SK-N-SH (cell line): ENCODE measurements around the gene PLXNB1. TPM values are rescaled to one million over a fixed set of nuclear protein-coding genes. Genes with fewer than 3 reads are reported as not detected.

Source experiments
- CTCF ChIA-PET: fragments of 300-600, 350-600 bp; formaldehyde crosslinking; extraction: SDS; loops from one replicate; lab custom pipeline; 2021; lab: Yijun Ruan, JAX
- POLR2A ChIA-PET: fragments of 350-600 bp; sonication (Branson Sonifier 250); formaldehyde crosslinking; extraction: SDS; loops from one replicate; lab custom pipeline; 2020; ENCODE audit warnings: antibody characterized with exemption, inconsistent platforms; lab: Yijun Ruan, JAX
- DNase-seq: peaks from one replicate; pipeline ENCODE4 v3.0.0; 2012
- H2AFZ ChIP-seq: fragments of 200-600 bp; sonication (generic); 2 replicates; pipeline ENCODE4 v1.8.1; 2016; ENCODE audit warnings: antibody characterized with exemption, mild to moderate bottlenecking, low read depth
- H3F3A ChIP-seq: fragments of 200-600 bp; sonication (generic); replicated peaks from 2 replicates; pipeline ENCODE3; 2016; ENCODE audit warnings: antibody characterized with exemption, mild to moderate bottlenecking; ENCODE audit not compliant: insufficient read depth
- H3K27ac ChIP-seq, 2 experiments: fragments of 200-500 bp in 1 of 2; fragments of 200-600 bp in 1 of 2; sonication (Bioruptor generic) in 1 of 2; sonication (generic), shearing (Covaris generic) in 1 of 2; 2 replicates each; pipeline versions ENCODE4 v1.5.1 to v1.6.1; 2014 to 2016; ENCODE audit warnings: low read depth in 2 of 2, inconsistent platforms in 1 of 2, low read length in 1 of 2, mild to moderate bottlenecking in 1 of 2, mixed read lengths in 1 of 2
- H3K27me3 ChIP-seq: fragments of 200-600 bp; sonication (generic), shearing (Covaris generic); 2 replicates; pipeline ENCODE4 v1.6.1; 2016; ENCODE audit warnings: mixed run types; ENCODE audit not compliant: insufficient read depth
- H3K36me3 ChIP-seq, 2 experiments: fragments of 200-500 bp in 1 of 2; fragments of 200-600 bp in 1 of 2; sonication (Bioruptor generic) in 1 of 2; sonication (generic) in 1 of 2; replicated peaks in 1 of 2; 2 replicates each; pipeline versions ENCODE3 to v1.5.1; 2014 to 2016; ENCODE audit warnings: low read length in 1 of 2, mild to moderate bottlenecking in 1 of 2; ENCODE audit not compliant: insufficient read depth in 2 of 2, control insufficient read depth in 1 of 2
- H3K4me1 ChIP-seq, 2 experiments: fragments of 200-500 bp in 1 of 2; fragments of 200-600 bp in 1 of 2; sonication (Bioruptor generic) in 1 of 2; sonication (generic), shearing (Covaris generic) in 1 of 2; 2 replicates each; pipeline versions ENCODE4 v1.5.1 to v1.6.1; 2014 to 2016; ENCODE audit warnings: low read depth in 1 of 2, low read length in 1 of 2, mixed run types in 1 of 2; ENCODE audit not compliant: insufficient read depth in 2 of 2, control insufficient read depth in 1 of 2
- H3K4me2 ChIP-seq: fragments of 200-600 bp; sonication (generic), shearing (Covaris generic); 2 replicates; pipeline ENCODE4 v1.6.1; 2017; ENCODE audit warnings: mixed run types
- H3K4me3 ChIP-seq, 2 experiments: fragments of 200-500 bp in 1 of 2; fragments of 200-600 bp in 1 of 2; sonication (Bioruptor generic) in 1 of 2; sonication (generic), shearing (Covaris generic) in 1 of 2; 2 replicates each; pipeline versions ENCODE4 v1.5.1 to v1.8.1; 2014 to 2016; ENCODE audit warnings: low read depth in 2 of 2, inconsistent platforms in 1 of 2, low read length in 1 of 2, mild to moderate bottlenecking in 1 of 2, mixed read lengths in 1 of 2, moderate library complexity in 1 of 2
- H3K79me2 ChIP-seq: fragments of 200-600 bp; sonication (generic); 2 replicates; pipeline ENCODE4 v1.8.1; 2017; ENCODE audit warnings: mild to moderate bottlenecking; ENCODE audit not compliant: insufficient read depth
- H3K9ac ChIP-seq: fragments of 200-600 bp; sonication (generic); 2 replicates; pipeline ENCODE4 v1.6.1; 2017; ENCODE audit warnings: mixed run types
- H3K9me2 ChIP-seq: fragments of 200-600 bp; sonication (generic); 2 replicates; pipeline ENCODE4 v1.6.1; 2017; ENCODE audit warnings: mixed run types
- H3K9me3 ChIP-seq: fragments of 200-600 bp; sonication (generic); 2 replicates; pipeline ENCODE4 v1.6.1; 2017; ENCODE audit warnings: mixed run types, mild to moderate bottlenecking, moderate library complexity
- H4K20me1 ChIP-seq: fragments of 200-600 bp; sonication (generic); 2 replicates; pipeline ENCODE4 v1.6.1; 2017; ENCODE audit warnings: mild to moderate bottlenecking, mixed run types; ENCODE audit not compliant: insufficient read depth
- CHD2 ChIP-seq: fragments of 150-350 bp; IDR thresholded peaks from 2 replicates; pipeline ENCODE4 v1.6.1; 2018; ENCODE audit warnings: low read length; ENCODE audit not compliant: partially characterized antibody
- EP300 ChIP-seq, 2 experiments: IDR thresholded peaks; 2 replicates each; pipeline versions ENCODE4 v1.4.0 to v1.6.1; 2012; ENCODE audit warnings: borderline replicate concordance in 1 of 2, low read depth in 1 of 2, low read length in 1 of 2
- EZH2phosphoT487 ChIP-seq: fragments of 200-600 bp; sonication (generic); IDR thresholded peaks from 2 replicates; pipeline ENCODE4 v1.6.1; 2017; ENCODE audit warnings: low read depth, mixed run types, mild to moderate bottlenecking, antibody characterized with exemption, moderate library complexity, borderline replicate concordance
- FOXJ3 ChIP-seq: sonication (generic); formaldehyde crosslinking; IDR thresholded peaks from 2 replicates; pipeline ENCODE4 v1.5.1; 2020; ENCODE audit warnings: mild to moderate bottlenecking, missing genetic modification reagents
- FOXM1 ChIP-seq: IDR thresholded peaks from 2 replicates; pipeline ENCODE4 v1.4.0; 2012; ENCODE audit warnings: low read depth, mild to moderate bottlenecking
- GABPA ChIP-seq: IDR thresholded peaks from 2 replicates; pipeline ENCODE4 v1.4.0; 2012; ENCODE audit warnings: low read depth, mild to moderate bottlenecking
- MEF2A ChIP-seq: IDR thresholded peaks from 2 replicates; pipeline ENCODE4 v1.4.0; 2012; ENCODE audit warnings: low read depth, borderline replicate concordance
- NFIC ChIP-seq: IDR thresholded peaks from 2 replicates; pipeline ENCODE4 v1.4.0; 2012; ENCODE audit warnings: borderline replicate concordance
- SIN3A ChIP-seq: IDR thresholded peaks from 2 replicates; pipeline ENCODE4 v1.6.1; 2012; ENCODE audit warnings: low read depth, mild to moderate bottlenecking, low read length, moderate library complexity, borderline replicate concordance
- SMC3 ChIP-seq: IDR thresholded peaks from 2 replicates; pipeline ENCODE4 v1.6.1; 2012; ENCODE audit warnings: low read depth, low read length, improper control_type of control experiment
- TCF12 ChIP-seq: IDR thresholded peaks from 2 replicates; pipeline ENCODE4 v1.4.0; 2012
- YY1 ChIP-seq: IDR thresholded peaks from 2 replicates; pipeline ENCODE4 v1.4.0; 2012; ENCODE audit warnings: low read depth, mild to moderate bottlenecking
- WGBS: methylation state at CpG from one replicate; pipeline ENCODE4 v1.1.6; 2017; ENCODE audit warnings: low lambda C conversion rate; 5-methylcytosine and 5-hydroxymethylcytosine counted together
- polyA plus RNA-seq, 3 experiments: library from polyadenylated mRNA; depleted of rRNA; stranded (reverse); fragments of >200 nt; gene quantifications; 2 replicates each; pipeline ENCODE4 v1.2.3, GENCODE V29; 2012
- TF ChIP-seq, protein P1 (sequence below): fragments of 200-600 bp; sonication (generic); IDR thresholded peaks from 2 replicates; pipeline ENCODE4 v1.6.1; 2017; ENCODE audit warnings: antibody characterized with exemption, mild to moderate bottlenecking, moderate library complexity
- TF ChIP-seq, protein P2 (sequence below): IDR thresholded peaks from 2 replicates; pipeline ENCODE4 v1.4.0; 2012; ENCODE audit warnings: low read depth
- TF ChIP-seq, protein P3 (sequence below): fragments of 150-350 bp; IDR thresholded peaks from 2 replicates; pipeline ENCODE4 v1.6.1; 2016; ENCODE audit warnings: mild to moderate bottlenecking, low read depth, low read length
- TF ChIP-seq, protein P4 (sequence below): fragments of 150-350 bp; IDR thresholded peaks from 2 replicates; pipeline ENCODE4 v1.6.1; 2017; ENCODE audit warnings: antibody characterized with exemption, low read length, low read depth, borderline replicate concordance
- TF ChIP-seq, protein P5 (sequence below): IDR thresholded peaks from 2 replicates; pipeline ENCODE4 v1.4.0; 2012; ENCODE audit warnings: low read depth, borderline replicate concordance

Gene PLXNB1
- polyA plus RNA-seq, 1 of the 3 experiments (the other 2 are of a cell fraction), result 39.8 TPM

DNA sequence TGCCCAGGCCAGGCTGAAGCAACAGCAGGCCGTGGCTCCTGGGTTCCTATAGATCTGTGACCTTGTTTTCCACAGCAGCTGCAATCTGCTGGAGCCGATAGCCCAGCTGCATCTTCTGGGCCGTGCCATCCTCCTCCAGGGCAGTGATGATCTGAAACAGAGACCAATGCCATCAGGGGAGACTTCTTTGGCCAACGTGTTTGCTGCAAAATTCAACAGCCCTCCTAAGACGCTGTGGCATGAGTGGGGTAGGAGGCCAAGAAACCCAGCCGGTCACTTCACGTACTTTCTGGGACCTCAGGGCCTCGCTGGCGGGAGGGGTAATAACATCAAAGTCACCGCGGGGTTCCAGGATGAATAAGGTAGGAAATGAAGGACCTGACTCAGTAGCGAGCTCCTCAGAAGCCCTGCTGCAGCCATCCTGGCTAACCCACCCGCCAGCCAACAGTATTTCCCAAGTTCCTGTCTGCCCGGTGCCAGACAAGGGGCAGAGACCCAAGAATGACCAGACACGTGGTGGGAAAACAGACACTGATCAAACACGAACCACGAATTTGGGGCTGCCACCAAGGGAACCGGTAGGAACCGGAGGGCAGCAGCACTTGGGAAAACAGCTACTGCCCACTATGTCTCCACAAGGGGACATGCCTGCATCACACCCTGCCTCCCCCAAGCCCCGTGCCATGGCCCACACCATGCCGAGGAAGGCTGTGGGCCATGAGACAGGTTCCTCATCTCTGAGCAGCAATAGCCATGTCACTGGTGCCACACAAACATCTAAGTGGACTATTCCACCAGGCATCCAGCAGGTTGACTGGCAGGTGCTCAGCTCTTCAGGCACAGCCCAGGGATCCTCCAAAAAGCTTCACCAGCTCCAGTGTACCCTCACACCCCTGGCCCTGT lies 25.2 kb downstream of the PLXNB1 start (continued):
- TF ChIP-seq, protein P1, sequence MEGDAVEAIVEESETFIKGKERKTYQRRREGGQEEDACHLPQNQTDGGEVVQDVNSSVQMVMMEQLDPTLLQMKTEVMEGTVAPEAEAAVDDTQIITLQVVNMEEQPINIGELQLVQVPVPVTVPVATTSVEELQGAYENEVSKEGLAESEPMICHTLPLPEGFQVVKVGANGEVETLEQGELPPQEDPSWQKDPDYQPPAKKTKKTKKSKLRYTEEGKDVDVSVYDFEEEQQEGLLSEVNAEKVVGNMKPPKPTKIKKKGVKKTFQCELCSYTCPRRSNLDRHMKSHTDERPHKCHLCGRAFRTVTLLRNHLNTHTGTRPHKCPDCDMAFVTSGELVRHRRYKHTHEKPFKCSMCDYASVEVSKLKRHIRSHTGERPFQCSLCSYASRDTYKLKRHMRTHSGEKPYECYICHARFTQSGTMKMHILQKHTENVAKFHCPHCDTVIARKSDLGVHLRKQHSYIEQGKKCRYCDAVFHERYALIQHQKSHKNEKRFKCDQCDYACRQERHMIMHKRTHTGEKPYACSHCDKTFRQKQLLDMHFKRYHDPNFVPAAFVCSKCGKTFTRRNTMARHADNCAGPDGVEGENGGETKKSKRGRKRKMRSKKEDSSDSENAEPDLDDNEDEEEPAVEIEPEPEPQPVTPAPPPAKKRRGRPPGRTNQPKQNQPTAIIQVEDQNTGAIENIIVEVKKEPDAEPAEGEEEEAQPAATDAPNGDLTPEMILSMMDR, result no peak
- TF ChIP-seq MEF2A (no peak), SIN3A (no peak), EP300 (IDR thresholded peaks at IDR 0.05; ENCODE audit: borderline replicate concordance in 1 of 2, low read depth in 1 of 2, low read length in 1 of 2) (no peak)
- TF ChIP-seq, protein P2, sequence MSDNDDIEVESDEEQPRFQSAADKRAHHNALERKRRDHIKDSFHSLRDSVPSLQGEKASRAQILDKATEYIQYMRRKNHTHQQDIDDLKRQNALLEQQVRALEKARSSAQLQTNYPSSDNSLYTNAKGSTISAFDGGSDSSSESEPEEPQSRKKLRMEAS, result no peak

DNA sequence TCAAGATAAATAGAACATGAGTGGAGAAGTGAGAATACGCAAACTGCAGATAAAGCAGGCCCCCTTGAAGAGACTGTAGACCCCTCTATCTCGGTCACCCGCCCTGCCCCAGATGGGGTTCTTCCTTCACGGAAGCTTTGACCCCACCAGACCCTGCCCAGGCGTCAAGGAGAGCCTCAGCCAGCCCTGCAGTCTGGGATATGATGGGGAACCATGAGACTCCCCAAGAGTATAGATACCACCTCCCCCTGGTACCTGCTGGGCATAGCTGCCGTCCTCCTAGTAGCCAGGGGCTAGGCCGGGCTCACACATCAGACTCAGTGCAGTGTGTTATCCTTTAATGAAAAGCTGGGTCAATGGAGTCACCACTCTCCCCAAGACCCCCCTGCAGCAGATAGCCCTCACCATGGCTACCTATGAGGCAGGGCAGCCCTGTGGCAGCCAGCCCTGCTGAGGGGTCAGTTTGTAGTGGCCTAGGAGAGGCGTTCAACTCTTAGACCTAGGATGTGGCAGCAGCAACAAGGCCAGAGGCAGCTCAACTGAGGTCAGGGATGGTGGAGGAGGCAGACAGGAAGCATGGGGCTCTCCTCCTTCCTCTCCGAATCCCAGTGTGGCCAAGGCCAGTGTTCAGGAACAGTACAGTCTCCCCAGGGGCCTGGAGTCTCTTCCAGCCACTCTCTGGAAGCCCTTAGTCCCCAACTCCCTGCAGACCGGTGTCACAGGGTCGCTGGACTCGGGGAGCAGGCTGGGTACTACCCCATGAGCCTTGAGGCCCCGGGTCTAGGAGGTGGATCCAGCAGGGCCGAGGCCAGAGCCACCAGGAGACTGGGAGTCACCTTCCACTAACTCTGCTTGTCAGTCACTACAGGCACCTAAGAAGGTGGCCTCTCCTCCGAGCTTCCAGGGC lies 26.1 kb downstream of the PLXNB1 start:
- WGBS, result 93% methylated on average over 9 of the region's 15 CpGs
- Histone ChIP-seq H3K36me3 (peaks cover 0 to 25% of the 10 kb centered on the region in 2 experiments), H3K9ac (no peak overlapping the region), H3K27ac (no peak overlapping the region), H3K4me3 (no peak overlapping the region), H3K9me3 (no peaks in the 10 kb centered on the region), H3K9me2 (no peaks in the 10 kb centered on the region), H3F3A (peaks cover 12% of the 10 kb centered on the region), H3K4me1 (peaks cover 6 to 12% of the 10 kb centered on the region in 2 experiments; a peak in 2 of 4 replicates), H3K4me2 (no peak overlapping the region), H3K27me3 (no peaks in the 10 kb centered on the region), H3K79me2 (no peaks in the 10 kb centered on the region), H2AFZ (no peak overlapping the region), H4K20me1 (no peaks in the 10 kb centered on the region)
- ChIA-PET CTCF (interaction anchor here (1.4 to 15.6 kb wide), 3 partner anchors 18 to 130 kb away, joined by 3 to 399 read pairs (median 7); partner anchors contain the start of gene PLXNB1), POLR2A (interaction anchor here (1.1 kb wide), 1 partner anchor 26 kb away, joined by 3 read pairs; the partner anchor contains the start of gene PLXNB1)
- peak; percentile 7 for DNase-seq
- TF ChIP-seq YY1 (no peak), FOXJ3 (CRISPR knock-in tag) (no peak), TCF12 (no peak), EZH2phosphoT487 (no peak), NFIC (no peak), SIN3A (no peak), GABPA (no peak), CHD2 (no peak), SMC3 (no peak), MEF2A (no peak), FOXM1 (no peak)
- TF ChIP-seq, protein P2, result no peak
- TF ChIP-seq, protein P3, sequence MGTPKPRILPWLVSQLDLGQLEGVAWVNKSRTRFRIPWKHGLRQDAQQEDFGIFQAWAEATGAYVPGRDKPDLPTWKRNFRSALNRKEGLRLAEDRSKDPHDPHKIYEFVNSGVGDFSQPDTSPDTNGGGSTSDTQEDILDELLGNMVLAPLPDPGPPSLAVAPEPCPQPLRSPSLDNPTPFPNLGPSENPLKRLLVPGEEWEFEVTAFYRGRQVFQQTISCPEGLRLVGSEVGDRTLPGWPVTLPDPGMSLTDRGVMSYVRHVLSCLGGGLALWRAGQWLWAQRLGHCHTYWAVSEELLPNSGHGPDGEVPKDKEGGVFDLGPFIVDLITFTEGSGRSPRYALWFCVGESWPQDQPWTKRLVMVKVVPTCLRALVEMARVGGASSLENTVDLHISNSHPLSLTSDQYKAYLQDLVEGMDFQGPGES, result no peak
- TF ChIP-seq, protein P4, sequence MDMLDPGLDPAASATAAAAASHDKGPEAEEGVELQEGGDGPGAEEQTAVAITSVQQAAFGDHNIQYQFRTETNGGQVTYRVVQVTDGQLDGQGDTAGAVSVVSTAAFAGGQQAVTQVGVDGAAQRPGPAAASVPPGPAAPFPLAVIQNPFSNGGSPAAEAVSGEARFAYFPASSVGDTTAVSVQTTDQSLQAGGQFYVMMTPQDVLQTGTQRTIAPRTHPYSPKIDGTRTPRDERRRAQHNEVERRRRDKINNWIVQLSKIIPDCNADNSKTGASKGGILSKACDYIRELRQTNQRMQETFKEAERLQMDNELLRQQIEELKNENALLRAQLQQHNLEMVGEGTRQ, result no peak
- TF ChIP-seq, protein P5, sequence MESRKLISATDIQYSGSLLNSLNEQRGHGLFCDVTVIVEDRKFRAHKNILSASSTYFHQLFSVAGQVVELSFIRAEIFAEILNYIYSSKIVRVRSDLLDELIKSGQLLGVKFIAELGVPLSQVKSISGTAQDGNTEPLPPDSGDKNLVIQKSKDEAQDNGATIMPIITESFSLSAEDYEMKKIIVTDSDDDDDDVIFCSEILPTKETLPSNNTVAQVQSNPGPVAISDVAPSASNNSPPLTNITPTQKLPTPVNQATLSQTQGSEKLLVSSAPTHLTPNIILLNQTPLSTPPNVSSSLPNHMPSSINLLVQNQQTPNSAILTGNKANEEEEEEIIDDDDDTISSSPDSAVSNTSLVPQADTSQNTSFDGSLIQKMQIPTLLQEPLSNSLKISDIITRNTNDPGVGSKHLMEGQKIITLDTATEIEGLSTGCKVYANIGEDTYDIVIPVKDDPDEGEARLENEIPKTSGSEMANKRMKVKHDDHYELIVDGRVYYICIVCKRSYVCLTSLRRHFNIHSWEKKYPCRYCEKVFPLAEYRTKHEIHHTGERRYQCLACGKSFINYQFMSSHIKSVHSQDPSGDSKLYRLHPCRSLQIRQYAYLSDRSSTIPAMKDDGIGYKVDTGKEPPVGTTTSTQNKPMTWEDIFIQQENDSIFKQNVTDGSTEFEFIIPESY, result no peak
- TF ChIP-seq, protein P1, result no peak
